ENCODE measurements around the gene SIKE1. TPM values are rescaled to one million over a fixed set of nuclear protein-coding genes. Genes with fewer than 3 reads are reported as not detected.
"Not testable (repeated sequence)": the region's sequence is repeated elsewhere in the genome, so short reads cannot be mapped to it uniquely, and the experiment has no call there.

SIKE1 gene
- total RNA-seq, 4 donors from 2014 or later = 19.8 to 58.1 (median 44.0) TPM

DNA sequence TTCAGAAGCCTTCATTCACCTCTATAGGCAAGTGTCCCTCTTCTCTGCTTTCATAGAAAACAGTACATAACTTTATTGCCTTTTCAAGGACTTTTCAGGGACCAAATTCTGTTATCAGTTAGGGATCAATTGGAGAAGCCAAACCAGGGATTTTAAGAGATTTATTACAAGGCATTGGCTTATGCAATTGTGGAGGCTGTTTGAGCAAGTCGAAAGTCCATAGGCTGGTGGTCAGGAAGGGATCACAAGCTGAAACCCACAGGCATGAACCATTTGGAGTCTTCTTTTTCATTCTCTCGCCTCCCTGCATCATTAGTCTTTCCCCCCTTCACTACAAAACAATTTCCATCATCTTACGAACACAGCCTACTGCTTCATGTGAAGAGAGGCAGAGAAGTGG, 39.4 kb upstream of the SIKE1 start:
- no peaks in the 10 kb centered on the region for H3K36me3 ChIP-seq
- TF ChIP-seq POLR2A (IDR thresholded peaks at IDR 0.05) (no peak), EP300 (IDR thresholded peaks at IDR 0.05) (no peak)
- TF ChIP-seq, protein P1, sequence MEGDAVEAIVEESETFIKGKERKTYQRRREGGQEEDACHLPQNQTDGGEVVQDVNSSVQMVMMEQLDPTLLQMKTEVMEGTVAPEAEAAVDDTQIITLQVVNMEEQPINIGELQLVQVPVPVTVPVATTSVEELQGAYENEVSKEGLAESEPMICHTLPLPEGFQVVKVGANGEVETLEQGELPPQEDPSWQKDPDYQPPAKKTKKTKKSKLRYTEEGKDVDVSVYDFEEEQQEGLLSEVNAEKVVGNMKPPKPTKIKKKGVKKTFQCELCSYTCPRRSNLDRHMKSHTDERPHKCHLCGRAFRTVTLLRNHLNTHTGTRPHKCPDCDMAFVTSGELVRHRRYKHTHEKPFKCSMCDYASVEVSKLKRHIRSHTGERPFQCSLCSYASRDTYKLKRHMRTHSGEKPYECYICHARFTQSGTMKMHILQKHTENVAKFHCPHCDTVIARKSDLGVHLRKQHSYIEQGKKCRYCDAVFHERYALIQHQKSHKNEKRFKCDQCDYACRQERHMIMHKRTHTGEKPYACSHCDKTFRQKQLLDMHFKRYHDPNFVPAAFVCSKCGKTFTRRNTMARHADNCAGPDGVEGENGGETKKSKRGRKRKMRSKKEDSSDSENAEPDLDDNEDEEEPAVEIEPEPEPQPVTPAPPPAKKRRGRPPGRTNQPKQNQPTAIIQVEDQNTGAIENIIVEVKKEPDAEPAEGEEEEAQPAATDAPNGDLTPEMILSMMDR (IDR thresholded peaks at IDR 0.05) = no peak
- no peaks in the 10 kb centered on the region for H3K27me3 ChIP-seq
- H3K9me3 ChIP-seq = no peaks in the 10 kb centered on the region
- no peak overlapping the region for H3K4me3 ChIP-seq
- no peaks in the 10 kb centered on the region for H3K4me1 ChIP-seq
- H3K27ac ChIP-seq = no peak overlapping the region
- DNase-seq (ENCODE audit: low spot score in 2 of 2) = no peak
- 68 to 77% methylated on average over 3 of the region's 3 CpGs for whole genome bisulfite sequencing, 2 donors

DNA sequence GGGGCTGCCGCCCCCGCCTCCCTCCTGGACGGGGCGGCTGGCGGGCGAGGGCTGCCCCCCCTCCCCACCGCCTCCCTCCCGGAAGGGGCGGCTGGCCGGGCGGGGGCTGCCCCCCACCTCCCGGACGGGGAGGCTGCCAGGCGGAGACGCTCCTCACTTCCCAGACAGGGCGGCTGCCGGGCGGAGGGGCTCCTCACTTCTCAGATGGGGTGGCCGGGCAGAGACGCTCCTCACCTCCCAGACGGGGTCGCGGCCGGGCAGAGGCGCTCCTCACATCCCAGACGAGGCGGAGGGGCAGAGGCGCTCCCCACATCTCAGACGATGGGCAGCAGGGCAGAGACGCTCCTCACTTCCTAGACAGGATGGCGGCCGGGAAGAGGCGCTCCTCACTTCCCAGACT, 24.0 kb upstream of the SIKE1 start:
- not testable (repeated sequence) for H3K36me3 ChIP-seq; H3K9me3 ChIP-seq; H3K27ac ChIP-seq; H3K4me1 ChIP-seq; H3K4me3 ChIP-seq; DNase-seq (ENCODE audit: low spot score in 2 of 2); H3K27me3 ChIP-seq
- WGBS, 2 donors = 95% methylated on average over 12 of the region's 33 CpGs; no CpG with 5 or more reads in 1 of the 2 donors

DNA sequence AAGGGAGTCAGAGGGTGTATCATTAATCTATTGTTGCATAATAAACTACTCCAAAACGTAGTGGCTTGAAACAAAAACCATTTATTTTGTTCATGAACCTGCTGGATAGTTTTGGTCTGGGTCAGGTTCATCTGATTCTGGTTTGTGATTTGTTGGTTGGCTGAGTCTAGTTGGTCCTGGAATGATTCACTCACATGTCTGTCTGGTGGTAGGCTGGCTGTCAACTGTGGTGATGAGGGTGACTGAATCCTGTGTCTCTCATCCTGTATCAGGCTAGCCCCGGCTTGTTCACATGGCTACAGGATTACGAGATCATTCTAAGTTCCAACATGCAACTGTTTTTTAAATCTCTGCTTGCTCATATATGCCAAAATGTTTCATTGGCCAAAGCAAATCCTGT, 22.5 kb upstream of the SIKE1 start:
- no peak for DNase-seq (ENCODE audit: low spot score in 2 of 2)
- Histone ChIP-seq H3K36me3 (no peaks in the 10 kb centered on the region), H3K4me3 (no peak overlapping the region), H3K4me1 (no peaks in the 10 kb centered on the region), H3K9me3 (no peaks in the 10 kb centered on the region), H3K27ac (no peak overlapping the region), H3K27me3 (peaks cover 0 to 6% of the 10 kb centered on the region in 2 donors)
- 52 to 65% methylated on average over 3 of the region's 3 CpGs for WGBS, 2 donors
- TF ChIP-seq POLR2A (IDR thresholded peaks at IDR 0.05) (no peak), EP300 (IDR thresholded peaks at IDR 0.05) (no peak)
- TF ChIP-seq, protein P1 (IDR thresholded peaks at IDR 0.05) = no peak

DNA sequence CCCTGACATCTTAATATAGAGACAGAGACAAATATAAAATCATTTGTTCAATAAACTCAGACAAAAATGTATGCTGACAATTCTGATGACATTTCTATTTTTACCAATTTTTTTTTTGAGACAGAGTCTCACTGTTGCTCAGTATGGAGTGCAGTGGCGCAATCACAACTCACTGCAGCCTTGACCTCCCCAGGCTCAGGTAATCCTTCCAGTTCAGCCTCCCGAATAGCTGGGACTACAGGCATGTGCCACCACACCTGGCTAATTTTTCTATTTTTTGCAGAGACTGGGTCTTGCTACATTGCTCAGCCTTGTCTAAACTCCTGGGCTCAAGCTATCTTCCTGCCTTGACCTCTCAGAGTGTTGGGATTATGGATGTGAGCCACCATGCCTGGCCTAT, 13.6 kb upstream of the SIKE1 start:
- H3K27me3 ChIP-seq = peaks cover 0 to 10% of the 10 kb centered on the region in 2 donors
- WGBS, 2 donors = 87 to 89% methylated on average over 2 of the region's 2 CpGs
- H3K9me3 ChIP-seq = no peaks in the 10 kb centered on the region
- H3K4me1 ChIP-seq = no peaks in the 10 kb centered on the region
- H3K36me3 ChIP-seq = no peaks in the 10 kb centered on the region
- H3K4me3 ChIP-seq = no peak overlapping the region
- no peak for TF ChIP-seq EP300 (IDR thresholded peaks at IDR 0.05)
- TF ChIP-seq, protein P1 (IDR thresholded peaks at IDR 0.05) = no peak
- no peak for TF ChIP-seq POLR2A (IDR thresholded peaks at IDR 0.05)
- DNase-seq (ENCODE audit: low spot score in 2 of 2) = no peak
- H3K27ac ChIP-seq = no peak overlapping the region

DNA sequence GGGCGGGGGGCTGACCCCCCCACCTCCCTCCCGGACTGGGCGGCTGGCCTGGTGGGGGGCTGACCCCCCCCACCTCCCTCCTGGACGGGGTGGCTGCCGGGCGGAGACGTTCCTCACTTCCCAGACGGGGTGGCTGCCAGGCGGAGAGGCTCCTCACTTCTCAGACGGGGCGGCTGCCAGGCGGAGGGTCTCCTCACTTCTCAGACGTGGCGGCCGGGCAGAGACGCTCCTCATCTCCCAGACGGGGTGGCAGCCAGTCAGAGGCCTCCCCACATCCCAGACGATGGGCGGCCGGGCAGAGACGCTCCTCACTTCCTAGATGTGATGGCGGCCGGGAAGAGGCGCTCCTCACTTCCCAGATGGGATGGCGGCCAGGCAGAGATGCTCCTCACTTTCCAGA, 10.1 kb upstream of the SIKE1 start:
- H3K27ac ChIP-seq; H3K4me1 ChIP-seq; H3K36me3 ChIP-seq; DNase-seq (ENCODE audit: low spot score in 2 of 2); H3K4me3 ChIP-seq; H3K27me3 ChIP-seq: not testable (repeated sequence)
- peaks cover 0 to 12% (median 3%) of the 10 kb centered on the region in 4 donors for H3K9me3 ChIP-seq
- WGBS, 2 donors = no CpG with 5 or more reads among the region's 25 CpGs

DNA sequence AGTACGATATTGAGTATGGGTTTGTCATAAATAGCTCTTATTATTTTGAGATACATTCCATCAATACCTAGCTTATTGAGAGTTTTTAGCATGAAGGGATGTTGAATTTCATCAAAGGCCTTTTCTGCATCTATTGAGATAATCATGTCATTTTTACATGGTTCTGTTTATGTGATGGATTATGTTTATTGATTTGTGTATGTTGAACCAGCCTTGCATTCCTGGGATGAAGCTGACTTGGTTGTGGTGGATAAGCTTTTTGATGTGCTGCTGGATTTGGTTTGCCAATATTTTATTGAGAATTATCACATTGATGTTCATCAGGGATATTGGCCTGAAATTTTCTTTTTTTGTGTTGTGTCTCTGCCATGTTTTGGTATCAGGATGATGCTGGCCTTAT, 6.0 kb upstream of the SIKE1 start:
- not testable (repeated sequence) for DNase-seq (ENCODE audit: low spot score in 2 of 2); H3K4me1 ChIP-seq; H3K27ac ChIP-seq; H3K36me3 ChIP-seq; H3K4me3 ChIP-seq; H3K27me3 ChIP-seq
- H3K9me3 ChIP-seq = peaks cover 0 to 14% (median 4%) of the 10 kb centered on the region in 4 donors
- 81 to 97% methylated on average over 1 of the region's 1 CpG for WGBS, 2 donors

DNA sequence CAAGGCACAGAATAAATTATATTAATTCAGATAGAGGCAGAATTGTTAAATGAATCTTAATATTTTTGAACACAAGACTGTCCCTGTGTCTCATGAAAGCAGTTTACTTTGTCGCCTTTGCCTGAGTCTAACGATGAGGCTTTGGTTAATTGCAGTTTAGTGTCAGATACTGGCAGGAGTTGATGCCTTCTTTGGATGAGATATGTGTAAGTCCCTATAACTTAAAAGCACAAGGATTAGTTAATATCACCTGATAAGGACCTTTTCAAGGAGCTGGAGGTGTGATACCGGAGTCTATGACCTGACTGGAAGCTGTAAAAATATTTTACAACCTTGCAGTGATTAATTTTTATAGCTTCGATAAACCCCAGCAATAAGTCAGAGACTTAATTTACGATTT, 2.0 kb upstream of the SIKE1 start:
- WGBS, 2 donors = 73 to 82% methylated on average over 5 of the region's 5 CpGs
- TF ChIP-seq POLR2A (IDR thresholded peaks at IDR 0.05) (no peak), EP300 (IDR thresholded peaks at IDR 0.05) (no peak)
- TF ChIP-seq, protein P1 (IDR thresholded peaks at IDR 0.05) = no peak
- Histone ChIP-seq H3K4me1 (peaks cover 0 to 23% (median 0%) of the 10 kb centered on the region in 4 donors), H3K36me3 (peaks cover 0 to 14% (median 0%) of the 10 kb centered on the region in 3 donors), H3K27me3 (no peaks in the 10 kb centered on the region), H3K27ac (no peak overlapping the region), H3K9me3 (peaks cover 0 to 14% (median 4%) of the 10 kb centered on the region in 4 donors), H3K4me3 (no peak overlapping the region)
- DNase-seq (ENCODE audit: low spot score in 2 of 2) = no peak
